ENCODE results near the gene NPPC.

NPPC gene

GRCh38 chr2:231909631-231910030 lies 16.6 kb downstream of the NPPC start (continued):
- TF ChIP-seq ZNF510 (tag by site-specific recombination; IDR thresholded peaks at IDR 0.05; ENCODE audit: insufficient replicate concordance): no peak
- TF ChIP-seq, protein P1, sequence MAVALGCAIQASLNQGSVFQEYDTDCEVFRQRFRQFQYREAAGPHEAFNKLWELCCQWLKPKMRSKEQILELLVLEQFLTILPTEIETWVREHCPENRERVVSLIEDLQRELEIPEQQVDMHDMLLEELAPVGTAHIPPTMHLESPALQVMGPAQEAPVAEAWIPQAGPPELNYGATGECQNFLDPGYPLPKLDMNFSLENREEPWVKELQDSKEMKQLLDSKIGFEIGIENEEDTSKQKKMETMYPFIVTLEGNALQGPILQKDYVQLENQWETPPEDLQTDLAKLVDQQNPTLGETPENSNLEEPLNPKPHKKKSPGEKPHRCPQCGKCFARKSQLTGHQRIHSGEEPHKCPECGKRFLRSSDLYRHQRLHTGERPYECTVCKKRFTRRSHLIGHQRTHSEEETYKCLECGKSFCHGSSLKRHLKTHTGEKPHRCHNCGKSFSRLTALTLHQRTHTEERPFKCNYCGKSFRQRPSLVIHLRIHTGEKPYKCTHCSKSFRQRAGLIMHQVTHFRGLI (tag by site-specific recombination; IDR thresholded peaks at IDR 0.05): no peak

DNA sequence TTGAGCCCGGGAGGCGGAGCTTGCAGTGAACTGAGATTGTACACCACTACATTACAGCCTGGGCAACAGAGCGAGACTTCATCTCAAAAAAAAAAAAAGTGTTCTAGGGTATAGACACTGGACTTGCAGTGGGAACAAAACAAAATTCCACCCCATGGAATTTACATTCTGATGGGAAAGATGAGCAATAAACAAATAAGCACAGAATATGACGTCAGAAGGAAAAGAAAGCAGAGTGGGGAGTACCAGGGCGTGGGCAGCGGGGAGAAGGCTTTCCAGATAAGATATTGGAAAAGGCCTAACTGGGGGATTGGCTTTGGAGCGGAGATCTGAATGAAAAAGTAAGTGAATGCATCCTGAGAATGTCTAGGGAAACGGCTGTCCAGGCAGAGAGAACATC lies 17.6 kb downstream of the NPPC start:
- ChIA-PET POLR2A (no interaction called here), CTCF (interaction anchor here (1.0 to 4.3 kb wide), 6 partner anchors 8 to 531 kb away, joined by 3 to 37 read pairs (median 6); no protein-coding TSS in a partner anchor)
- Histone ChIP-seq H3K4me3 (ENCODE audit: low read depth, low read length) (no peak overlapping the region), H3K36me3 (ENCODE audit: control insufficient read depth in 2 of 2, insufficient read depth in 1 of 2, low read length in 2 of 2) (no peaks in the 10 kb centered on the region), H3K9me3 (ENCODE audit: control insufficient read depth, insufficient read depth, low read depth, low read length) (no peaks in the 10 kb centered on the region), H3K4me1 (ENCODE audit: control insufficient read depth, insufficient read depth, low read length) (no peaks in the 10 kb centered on the region), H3K27ac (ENCODE audit: extremely low read depth, low read depth, low read length) (no peak overlapping the region)
- TF ChIP-seq ZNF768 (tag by site-specific recombination; IDR thresholded peaks at IDR 0.05) (no peak), ZNF670 (tag by site-specific recombination; IDR thresholded peaks at IDR 0.05; ENCODE audit: low read depth) (no peak), PRDM10 (tag by site-specific recombination; IDR thresholded peaks at IDR 0.05) (no peak), IKZF3 (tag by site-specific recombination; IDR thresholded peaks at IDR 0.05) (no peak)

DNA sequence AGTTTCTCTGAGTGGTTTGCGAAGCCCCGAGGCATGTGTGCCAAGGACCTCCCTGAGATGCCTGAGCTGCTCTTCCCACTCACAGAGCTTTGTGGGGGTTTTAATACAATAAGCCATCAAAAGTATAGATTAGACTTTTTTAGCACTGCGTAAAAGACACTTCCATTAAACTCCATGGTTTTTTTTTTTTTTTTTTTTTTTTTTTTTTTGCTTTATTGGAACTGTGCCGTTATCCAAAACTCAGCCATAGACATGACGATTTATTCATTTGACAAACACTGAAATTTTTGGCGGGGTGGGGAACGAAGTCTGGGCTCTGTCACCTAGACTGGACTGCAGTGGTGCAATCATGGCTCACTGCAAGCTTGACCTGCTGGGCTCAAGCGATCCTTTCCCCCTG lies 18.4 kb downstream of the NPPC start:
- no peak for TF ChIP-seq RBAK (tag by site-specific recombination; IDR thresholded peaks at IDR 0.05)
- no peak for TF ChIP-seq HOXD13 (CRISPR knock-in tag; IDR thresholded peaks at IDR 0.05; ENCODE audit: borderline replicate concordance)
- TF ChIP-seq ZNF280D (tag by site-specific recombination; IDR thresholded peaks at IDR 0.05): no peak
- TF ChIP-seq ZNF121 (tag by site-specific recombination; IDR thresholded peaks at IDR 0.05): no peak
- TF ChIP-seq ZNF544 (tag by site-specific recombination; IDR thresholded peaks at IDR 0.05): no peak
- no peak for TF ChIP-seq ZNF621 (tag by site-specific recombination; IDR thresholded peaks at IDR 0.05)
- no peak for TF ChIP-seq ZNF394 (tag by site-specific recombination; IDR thresholded peaks at IDR 0.05; ENCODE audit: borderline replicate concordance)
- TF ChIP-seq ZNF184 (tag by site-specific recombination; IDR thresholded peaks at IDR 0.05): no peak
- no peak for TF ChIP-seq ZNF423 (tag by site-specific recombination; IDR thresholded peaks at IDR 0.05)
- TF ChIP-seq ZNF433 (tag by site-specific recombination; IDR thresholded peaks at IDR 0.05; ENCODE audit: low read depth): no peak
- TF ChIP-seq KLF16 (tag by site-specific recombination; IDR thresholded peaks at IDR 0.05): no peak
- no peak for TF ChIP-seq ZNF701 (tag by site-specific recombination; IDR thresholded peaks at IDR 0.05)
- no peak for TF ChIP-seq ZNF791 (tag by site-specific recombination; IDR thresholded peaks at IDR 0.05)
- TF ChIP-seq, protein P2, sequence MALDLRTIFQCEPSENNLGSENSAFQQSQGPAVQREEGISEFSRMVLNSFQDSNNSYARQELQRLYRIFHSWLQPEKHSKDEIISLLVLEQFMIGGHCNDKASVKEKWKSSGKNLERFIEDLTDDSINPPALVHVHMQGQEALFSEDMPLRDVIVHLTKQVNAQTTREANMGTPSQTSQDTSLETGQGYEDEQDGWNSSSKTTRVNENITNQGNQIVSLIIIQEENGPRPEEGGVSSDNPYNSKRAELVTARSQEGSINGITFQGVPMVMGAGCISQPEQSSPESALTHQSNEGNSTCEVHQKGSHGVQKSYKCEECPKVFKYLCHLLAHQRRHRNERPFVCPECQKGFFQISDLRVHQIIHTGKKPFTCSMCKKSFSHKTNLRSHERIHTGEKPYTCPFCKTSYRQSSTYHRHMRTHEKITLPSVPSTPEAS (tag by site-specific recombination; IDR thresholded peaks at IDR 0.05): no peak
- H3K27ac ChIP-seq (ENCODE audit: extremely low read depth, low read depth, low read length): no peak overlapping the region
- no peaks in the 10 kb centered on the region for H3K9me3 ChIP-seq (ENCODE audit: control insufficient read depth, insufficient read depth, low read depth, low read length)
- H3K4me1 ChIP-seq (ENCODE audit: control insufficient read depth, insufficient read depth, low read length): no peaks in the 10 kb centered on the region
- no peak overlapping the region for H3K4me3 ChIP-seq (ENCODE audit: low read depth, low read length)
- no peaks in the 10 kb centered on the region for H3K36me3 ChIP-seq (ENCODE audit: control insufficient read depth in 2 of 2, insufficient read depth in 1 of 2, low read length in 2 of 2)
- ChIA-PET CTCF (interaction anchor here (0.6 to 4.3 kb wide), 19 partner anchors 9 to 532 kb away, joined by 3 to 37 read pairs (median 5); partner anchors contain the start of gene NPPC), POLR2A (no interaction called here)

Data from HEK293 (cell line).